PFSK-1 (cell line): Measurements from ENCODE around the gene SLC25A52.

Experiments used
- FOXP2 ChIP-seq: optimal IDR thresholded peaks from 2 replicates; pipeline ENCODE3; 2011; ENCODE audit warnings: borderline replicate concordance, control low read depth, inconsistent platforms; ENCODE audit not compliant: insufficient read depth; ENCODE audit errors: extremely low read length, extremely low read depth
- POLR2AphosphoS5 ChIP-seq: IDR thresholded peaks from 2 replicates; pipeline ENCODE4 v1.6.1; 2012; ENCODE audit warnings: low read depth, mild to moderate bottlenecking, control low read depth, low read length, moderate library complexity
- REST ChIP-seq, 2 experiments: IDR thresholded peaks; 2 replicates each; pipeline versions ENCODE4 v1.6.1 to v1.8.0; 2011 to 2012; ENCODE audit warnings: low read depth in 2 of 2, low read length in 2 of 2, control low read depth in 1 of 2, inconsistent platforms in 1 of 2, mild to moderate bottlenecking in 1 of 2, moderate library complexity in 1 of 2; ENCODE audit not compliant: insufficient read depth in 1 of 2
- SIN3A ChIP-seq: IDR thresholded peaks from 2 replicates; pipeline ENCODE4 v1.6.1; 2012; ENCODE audit warnings: mild to moderate bottlenecking, low read length, moderate library complexity, borderline replicate concordance; ENCODE audit not compliant: insufficient read depth
- TAF1 ChIP-seq: IDR thresholded peaks from 2 replicates; pipeline ENCODE4 v1.6.1; 2012; ENCODE audit warnings: low read length, control low read depth, borderline replicate concordance; ENCODE audit not compliant: insufficient read depth

- no peak for TF ChIP-seq REST (IDR thresholded peaks at IDR 0.05; ENCODE audit: insufficient read depth in 1 of 2, low read depth in 2 of 2, low read length in 2 of 2)
- TF ChIP-seq SIN3A: no peak
- no peak for TF ChIP-seq POLR2AphosphoS5
- no peak for TF ChIP-seq TAF1
- TF ChIP-seq FOXP2: no peak
These were observed 13.2 kb upstream of the SLC25A52 start for GRCh38 chr18:31773774-31774476.
